ENCODE data around the gene SERHL2. TPM values are rescaled to one million over a fixed set of nuclear protein-coding genes. Genes with fewer than 3 reads are reported as not detected.
A peak's percentile ranks its signal among the peaks of the same experiment; 100 is the strongest.

The SERHL2 gene
- polyA plus RNA-seq, 1 donor (not counting 4 experiments of a cell fraction or from before 2014, with no cell fraction given): 2.5 TPM

GRCh38 chr22:42519525-42520401 is 34.0 kb upstream of the SERHL2 start, which contains the start of gene RRP7A:
Gene RRP7A, minus strand, starts transcription at chr22:42519796. Its CDS starts 10 bp downstream, at chr22:42519786.
- no peaks in the 10 kb centered on the region for H4K20me1 ChIP-seq (ENCODE audit: control insufficient read depth, extremely low read depth, insufficient read depth, low read length)
- H3K9me1 ChIP-seq (ENCODE audit: control insufficient read depth, extremely low read depth, insufficient read depth, low read length): no peaks in the 10 kb centered on the region
- no peaks in the 10 kb centered on the region for H3K9me3 ChIP-seq (ENCODE audit: control insufficient read depth, low read depth, low read length)
- peak within 1 kb of the TSS; percentile 62 to 83 (median 73) for H3K4me3 ChIP-seq (ENCODE audit: control insufficient read depth in 2 of 3, extremely low read depth in 1 of 3, insufficient read depth in 2 of 3, low read depth in 1 of 3, low read length in 3 of 3)
- no peak for DNase-seq (ENCODE audit: low read depth, low spot score)
- peaks cover 0 to 3% of the 10 kb centered on the region in 2 experiments for H3K36me3 ChIP-seq (ENCODE audit: control insufficient read depth in 2 of 2, extremely low read depth in 1 of 2, insufficient read depth in 2 of 2, low read length in 2 of 2)
- peaks cover 5% of the 10 kb centered on the region for H3K4me1 ChIP-seq (ENCODE audit: control insufficient read depth, extremely low read depth, insufficient read depth, low read length)
- peaks cover 31% of the 10 kb centered on the region for H3K79me2 ChIP-seq (ENCODE audit: control insufficient read depth, insufficient read depth, low read length)
- no peaks in the 10 kb centered on the region for H3K27me3 ChIP-seq (ENCODE audit: control insufficient read depth, extremely low read depth, insufficient read depth, low read length)
- H3K9ac ChIP-seq (ENCODE audit: control insufficient read depth, extremely low read depth, insufficient read depth, low read length): peak within 1 kb of the TSS; percentile 83
- dilution Hi-C loops (cut with MboI; ENCODE audit: extremely low pct_ligation_motif_present, low sequenced_read_pairs): no loop called here
- H3K27ac ChIP-seq (ENCODE audit: control insufficient read depth, insufficient read depth, low read length): peak within 1 kb of the TSS; percentile 67
- peak; percentile 9 for FAIRE-seq
- peak within 1 kb of the TSS; percentile 73 for H2AFZ ChIP-seq (ENCODE audit: control insufficient read depth, low read length)
- peak within 1 kb of the TSS; percentile 90 for H3K4me2 ChIP-seq (ENCODE audit: control insufficient read depth, extremely low read depth, insufficient read depth, low read depth, low read length)
- TF ChIP-seq CTCF (optimal IDR thresholded peaks at IDR 0.05 in 1 of 3, IDR thresholded peaks at IDR 0.05 in 1 of 3, conservative IDR thresholded peaks at IDR 0.05 in 1 of 3; ENCODE audit: extremely low read depth in 1 of 3, insufficient read depth in 2 of 3, low read length in 3 of 3) (no peak), EZH2 (IDR thresholded peaks at IDR 0.05; ENCODE audit: low read length) (no peak)

GRCh38 chr22:42521228-42521546 is 32.6 kb upstream of the SERHL2 start:
- Histone ChIP-seq H4K20me1 (ENCODE audit: control insufficient read depth, extremely low read depth, insufficient read depth, low read length) (no peaks in the 10 kb centered on the region), H3K4me2 (ENCODE audit: control insufficient read depth, extremely low read depth, insufficient read depth, low read depth, low read length) (no peak overlapping the region), H3K79me2 (ENCODE audit: control insufficient read depth, insufficient read depth, low read length) (peaks cover 23% of the 10 kb centered on the region), H2AFZ (ENCODE audit: control insufficient read depth, low read length) (no peak overlapping the region), H3K27me3 (ENCODE audit: control insufficient read depth, extremely low read depth, insufficient read depth, low read length) (no peaks in the 10 kb centered on the region), H3K9me3 (ENCODE audit: control insufficient read depth, low read depth, low read length) (no peaks in the 10 kb centered on the region), H3K27ac (ENCODE audit: control insufficient read depth, insufficient read depth, low read length) (no peak overlapping the region), H3K4me1 (ENCODE audit: control insufficient read depth, extremely low read depth, insufficient read depth, low read length) (peaks cover 5% of the 10 kb centered on the region), H3K9ac (ENCODE audit: control insufficient read depth, extremely low read depth, insufficient read depth, low read length) (no peak overlapping the region), H3K4me3 (ENCODE audit: control insufficient read depth in 2 of 3, extremely low read depth in 1 of 3, insufficient read depth in 2 of 3, low read depth in 1 of 3, low read length in 3 of 3) (no peak overlapping the region), H3K9me1 (ENCODE audit: control insufficient read depth, extremely low read depth, insufficient read depth, low read length) (no peaks in the 10 kb centered on the region), H3K36me3 (ENCODE audit: control insufficient read depth in 2 of 2, extremely low read depth in 1 of 2, insufficient read depth in 2 of 2, low read length in 2 of 2) (peaks cover 0 to under 1% of the 10 kb centered on the region in 2 experiments)
- DNase-seq (ENCODE audit: low read depth, low spot score): no peak
- TF ChIP-seq EZH2 (IDR thresholded peaks at IDR 0.05; ENCODE audit: low read length): no peak
- no peak for TF ChIP-seq CTCF (optimal IDR thresholded peaks at IDR 0.05 in 1 of 3, IDR thresholded peaks at IDR 0.05 in 1 of 3, conservative IDR thresholded peaks at IDR 0.05 in 1 of 3; ENCODE audit: extremely low read depth in 1 of 3, insufficient read depth in 2 of 3, low read length in 3 of 3)
- dilution Hi-C loops (cut with MboI; ENCODE audit: extremely low pct_ligation_motif_present, low sequenced_read_pairs): no loop called here
- FAIRE-seq: no peak

Measured in keratinocyte (primary cell).